ENCODE data around the gene PCP2.

Gene PCP2

GRCh38 chr19:7633698-7634097 is at the start of gene PCP2:
PCP2 (minus strand) TSS chr19:7633719; CDS start chr19:7633457, 262 bp downstream.
- DNase-seq (ENCODE audit: extremely low read depth, low read depth): no peak
- TF ChIP-seq, protein P1, sequence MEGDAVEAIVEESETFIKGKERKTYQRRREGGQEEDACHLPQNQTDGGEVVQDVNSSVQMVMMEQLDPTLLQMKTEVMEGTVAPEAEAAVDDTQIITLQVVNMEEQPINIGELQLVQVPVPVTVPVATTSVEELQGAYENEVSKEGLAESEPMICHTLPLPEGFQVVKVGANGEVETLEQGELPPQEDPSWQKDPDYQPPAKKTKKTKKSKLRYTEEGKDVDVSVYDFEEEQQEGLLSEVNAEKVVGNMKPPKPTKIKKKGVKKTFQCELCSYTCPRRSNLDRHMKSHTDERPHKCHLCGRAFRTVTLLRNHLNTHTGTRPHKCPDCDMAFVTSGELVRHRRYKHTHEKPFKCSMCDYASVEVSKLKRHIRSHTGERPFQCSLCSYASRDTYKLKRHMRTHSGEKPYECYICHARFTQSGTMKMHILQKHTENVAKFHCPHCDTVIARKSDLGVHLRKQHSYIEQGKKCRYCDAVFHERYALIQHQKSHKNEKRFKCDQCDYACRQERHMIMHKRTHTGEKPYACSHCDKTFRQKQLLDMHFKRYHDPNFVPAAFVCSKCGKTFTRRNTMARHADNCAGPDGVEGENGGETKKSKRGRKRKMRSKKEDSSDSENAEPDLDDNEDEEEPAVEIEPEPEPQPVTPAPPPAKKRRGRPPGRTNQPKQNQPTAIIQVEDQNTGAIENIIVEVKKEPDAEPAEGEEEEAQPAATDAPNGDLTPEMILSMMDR (IDR thresholded peaks at IDR 0.05; ENCODE audit: low read depth, low read length): no peak

- TF ChIP-seq, protein P1 (IDR thresholded peaks at IDR 0.05; ENCODE audit: low read depth, low read length): no peak
- DNase-seq (ENCODE audit: extremely low read depth, low read depth): no peak
Observed at GRCh38 chr19:7682175-7682855, 48.8 kb upstream of the PCP2 start.

DNA sequence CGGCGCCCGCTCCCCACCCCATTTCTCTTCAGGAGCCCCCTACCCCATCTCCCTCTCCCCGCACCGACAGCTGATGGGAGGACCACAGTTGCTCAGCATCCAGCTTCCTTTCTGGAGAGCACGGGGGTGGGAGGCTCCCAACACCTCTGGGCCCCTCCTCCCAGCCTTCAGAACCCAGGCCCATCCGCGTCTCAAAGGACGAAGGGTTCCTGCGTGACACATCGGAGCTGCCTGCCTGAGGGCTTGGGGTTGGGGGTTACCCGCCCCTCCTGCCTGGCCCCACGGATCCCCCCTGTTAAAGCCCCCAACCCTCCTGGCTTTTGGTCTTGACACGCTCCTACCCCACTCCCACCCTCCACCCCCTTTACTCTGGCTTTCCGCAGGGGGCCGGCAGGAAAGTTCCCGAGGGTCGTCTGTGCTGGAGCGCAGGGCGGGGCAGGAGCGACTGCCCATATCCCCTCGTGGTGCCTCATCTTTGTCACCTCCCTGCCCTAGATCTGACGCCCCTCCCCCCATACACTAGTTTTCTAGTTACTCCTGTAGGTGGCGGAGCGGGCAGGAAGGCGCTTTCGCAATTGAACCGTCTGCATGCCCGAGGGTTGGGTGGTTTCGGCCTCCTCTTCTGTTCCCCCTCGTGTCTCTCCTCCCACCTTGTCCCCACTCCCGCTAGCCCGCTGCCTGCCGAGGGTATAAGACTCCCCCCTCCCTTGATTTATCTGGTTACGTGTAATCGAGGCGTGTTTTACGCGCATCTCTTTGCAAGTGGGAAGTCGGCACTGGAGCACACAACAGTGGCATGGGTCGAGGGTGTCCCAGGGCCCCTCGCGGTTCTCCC is 48.0 kb upstream of the PCP2 start:
- DNase-seq (ENCODE audit: extremely low read depth, low read depth): peak; percentile 44
- TF ChIP-seq, protein P1 (IDR thresholded peaks at IDR 0.05; ENCODE audit: low read depth, low read length): peak; percentile 68

DNA sequence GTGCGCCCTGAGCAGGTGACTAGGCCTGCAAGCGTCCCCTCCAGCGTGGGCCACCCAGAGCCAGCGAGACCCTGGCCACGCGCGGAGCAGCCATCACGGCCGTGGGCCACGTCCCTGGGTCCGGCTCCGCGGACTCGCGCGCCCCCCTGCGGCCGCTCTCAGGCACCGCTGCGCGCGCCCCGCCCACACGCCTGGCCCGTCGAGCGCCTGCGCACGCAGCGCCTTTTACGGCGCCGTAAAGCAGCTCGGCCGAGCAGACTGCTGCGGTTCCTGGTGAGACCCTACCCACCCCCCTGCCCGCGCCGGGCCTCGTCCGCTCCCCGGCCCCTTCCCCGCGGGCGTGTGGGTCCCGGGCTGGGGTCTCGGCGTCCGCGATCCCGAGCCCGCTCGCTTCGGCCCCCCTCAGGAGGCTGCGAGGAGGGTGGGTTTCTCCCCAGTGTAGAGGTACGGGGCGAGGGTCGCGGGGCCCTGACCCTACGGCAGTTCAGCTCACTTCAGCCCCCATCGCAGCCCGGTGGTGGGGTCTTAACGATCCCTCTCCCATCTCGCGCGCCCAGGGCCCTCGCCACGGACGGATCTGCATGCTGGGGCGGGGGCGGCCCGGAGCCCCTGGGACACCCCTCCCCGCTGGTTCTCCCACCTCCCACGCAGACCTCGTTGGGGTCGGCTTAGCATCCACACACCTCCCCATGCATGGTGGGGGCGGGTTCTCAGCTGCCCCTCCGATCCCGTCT is 47.3 kb upstream of the PCP2 start, which contains the start of gene TRAPPC5:
Gene TRAPPC5, plus strand, starts transcription at position 228 of the 734 bp plus-strand sequence. CDS start 1,421 bp downstream, outside the sequence.
- TF ChIP-seq, protein P1 (IDR thresholded peaks at IDR 0.05; ENCODE audit: low read depth, low read length): peak; percentile 43
- peak; percentile 42 for DNase-seq (ENCODE audit: extremely low read depth, low read depth)

GRCh38 chr19:7679771-7680605 is 46.5 kb upstream of the PCP2 start:
- DNase-seq (ENCODE audit: extremely low read depth, low read depth): no peak
- TF ChIP-seq, protein P1 (IDR thresholded peaks at IDR 0.05; ENCODE audit: low read depth, low read length): no peak

DNA sequence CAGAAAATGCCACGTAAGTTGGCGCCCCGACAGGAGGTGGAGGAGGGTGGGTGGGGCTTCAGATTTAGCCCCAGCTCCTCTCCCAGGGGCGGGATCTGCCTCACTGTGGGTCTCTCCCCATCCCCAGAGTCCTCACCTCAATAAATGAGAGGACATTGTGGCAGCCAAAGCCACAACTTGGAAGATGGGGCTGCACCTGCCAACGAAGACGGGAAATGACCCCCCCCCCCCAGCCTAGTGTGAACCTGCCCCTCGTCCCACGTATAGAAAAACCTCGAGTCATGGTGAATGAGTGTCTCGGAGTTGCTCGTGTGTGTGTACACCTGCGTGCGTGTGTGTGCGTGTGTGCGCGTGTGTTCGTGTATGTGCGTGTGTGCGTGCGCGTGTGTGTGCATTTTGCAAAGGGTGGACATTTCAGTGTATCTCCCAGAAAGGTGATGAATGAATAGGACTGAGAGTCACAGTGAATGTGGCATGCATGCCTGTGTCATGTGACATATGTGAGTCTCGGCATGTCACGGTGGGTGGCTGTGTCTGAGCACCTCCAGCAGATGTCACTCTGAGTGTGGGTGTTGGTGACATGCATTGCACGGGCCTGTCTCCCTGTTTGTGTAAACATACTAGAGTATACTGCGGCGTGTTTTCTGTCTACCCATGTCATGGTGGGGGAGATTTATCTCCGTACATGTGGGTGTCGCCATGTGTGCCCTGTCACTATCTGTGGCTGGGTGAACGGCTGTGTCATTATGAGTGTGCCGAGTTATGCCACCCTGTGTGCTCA is 45.6 kb upstream of the PCP2 start:
- DNase-seq (ENCODE audit: extremely low read depth, low read depth): no peak
- TF ChIP-seq, protein P1 (IDR thresholded peaks at IDR 0.05; ENCODE audit: low read depth, low read length): no peak
